Activated CD8-positive, alpha-beta memory T cell treated with anti-CD3 and anti-CD28 coated beads for 36 hours (primary cell): ENCODE data around the gene RNF115. TPM values are rescaled to one million over a fixed set of nuclear protein-coding genes. Genes with fewer than 3 reads are reported as not detected.
"Not testable (repeated sequence)": the region's sequence is repeated elsewhere in the genome, so short reads cannot be mapped to it uniquely, and the experiment has no call there.

Experiments used
- CTCF ChIA-PET: fragments of 350-600 bp; sonication (Branson Sonifier 250); formaldehyde crosslinking; loops from one replicate; lab custom pipeline; 2021; ENCODE audit warnings: antibody characterized with exemption; lab: Charles Lee
- POLR2A ChIA-PET: fragments of 350-600 bp; sonication (Branson Sonifier 250); formaldehyde crosslinking; loops from one replicate; lab custom pipeline; 2021; ENCODE audit warnings: antibody characterized with exemption; lab: Charles Lee
- total RNA-seq, 2 experiments: library from RNA; stranded (reverse); gene quantifications; one replicate each; pipeline ENCODE4 v1.2.3, GENCODE V29; 2021

Gene RNF115
- total RNA-seq, 2 experiments from 2014 or later, result 16.3 to 16.4 TPM

- POLR2A ChIA-PET, result interaction anchor here (0.6 kb wide), 1 partner anchor 13 kb away, joined by 3 read pairs; no protein-coding TSS in a partner anchor
Observed at GRCh38 chr1:145719230-145720079, 104.4 kb downstream of the RNF115 start, which contains the start of gene CD160. Gene CD160 (plus strand): TSS chr1:145719499. CDS start chr1:145728328, 8,829 bp downstream.

GRCh38 chr1:145718465-145718864 is 105.4 kb downstream of the RNF115 start:
- POLR2A ChIA-PET, result not testable (repeated sequence)
- CTCF ChIA-PET, result interaction anchor here (0.7 kb wide), 1 partner anchor 280 kb away, joined by 5 read pairs; no protein-coding TSS in a partner anchor

More at GRCh38 chr1:145719230-145720079, 104.4 kb downstream of the RNF115 start, which contains the start of gene CD160:
- CTCF ChIA-PET, result interaction anchor here (1.6 to 2.5 kb wide), 2 partner anchors 7 to 11 kb away, joined by 3 to 9 read pairs; no protein-coding TSS in a partner anchor

GRCh38 chr1:145717833-145718232 is 106.1 kb downstream of the RNF115 start:
- ChIA-PET CTCF (no interaction called here), POLR2A (no interaction called here)

- POLR2A ChIA-PET, result no interaction called here
- CTCF ChIA-PET, result no interaction called here
Observed at GRCh38 chr1:145716641-145717345, 107.1 kb downstream of the RNF115 start.

GRCh38 chr1:145714524-145715111 is 109.3 kb downstream of the RNF115 start:
- ChIA-PET CTCF (interaction anchor here (1.2 kb wide), 1 partner anchor 25 kb away, joined by 3 read pairs; no protein-coding TSS in a partner anchor), POLR2A (no interaction called here)

- ChIA-PET CTCF (interaction anchor here (1.6 kb wide), 1 partner anchor 10 kb away, joined by 9 read pairs; no protein-coding TSS in a partner anchor), POLR2A (no interaction called here)
Observed at GRCh38 chr1:145711213-145711651, 112.7 kb downstream of the RNF115 start.

- POLR2A ChIA-PET, result no interaction called here
- CTCF ChIA-PET, result no interaction called here
Observed at GRCh38 chr1:145710291-145711027, 113.4 kb downstream of the RNF115 start.

GRCh38 chr1:145708063-145708462 is 115.8 kb downstream of the RNF115 start:
- ChIA-PET POLR2A (no interaction called here), CTCF (interaction anchor here (0.9 kb wide), 1 partner anchor 13 kb away, joined by 3 read pairs; no protein-coding TSS in a partner anchor)

GRCh38 chr1:145707183-145707867 is 116.6 kb downstream of the RNF115 start, which contains the start of gene PDZK1:
Gene PDZK1 (minus strand): TSS chr1:145707368. CDS start chr1:145688021, 19,347 bp downstream.
- CTCF ChIA-PET, result no interaction called here
- POLR2A ChIA-PET, result no interaction called here

GRCh38 chr1:145706086-145706664 is 117.7 kb downstream of the RNF115 start:
- CTCF ChIA-PET, result no interaction called here
- POLR2A ChIA-PET, result interaction anchor here (0.6 kb wide), 1 partner anchor 13 kb away, joined by 3 read pairs; the partner anchor contains the start of gene CD160

- POLR2A ChIA-PET, result no interaction called here
Observed at GRCh38 chr1:145705622-145706021, 118.3 kb downstream of the RNF115 start.

GRCh38 chr1:145702826-145703225 is 121.1 kb downstream of the RNF115 start:
- CTCF ChIA-PET, result interaction anchor here (1.2 kb wide), 1 partner anchor 9 kb away, joined by 4 read pairs; no protein-coding TSS in a partner anchor

More at GRCh38 chr1:145705622-145706021, 118.3 kb downstream of the RNF115 start:
- CTCF ChIA-PET, result no interaction called here

GRCh38 chr1:145702052-145702451 is 121.8 kb downstream of the RNF115 start:
- ChIA-PET POLR2A (no interaction called here), CTCF (no interaction called here)

More at GRCh38 chr1:145702826-145703225, 121.1 kb downstream of the RNF115 start:
- POLR2A ChIA-PET, result no interaction called here

GRCh38 chr1:145701306-145701862 is 122.5 kb downstream of the RNF115 start:
- ChIA-PET CTCF (no interaction called here), POLR2A (no interaction called here)

- POLR2A ChIA-PET, result no interaction called here
- CTCF ChIA-PET, result no interaction called here
Observed at GRCh38 chr1:145696630-145696960, 127.3 kb downstream of the RNF115 start.

- ChIA-PET CTCF (no interaction called here), POLR2A (no interaction called here)
Observed at GRCh38 chr1:145695821-145696629, 127.9 kb downstream of the RNF115 start.
